Liver (tissue), 9 donors: ENCODE measurements around the gene FADS6. TPM values are rescaled to one million over a fixed set of nuclear protein-coding genes. Genes with fewer than 3 reads are reported as not detected.
A peak's percentile ranks its signal among the peaks of the same experiment; 100 is the strongest.

ENCODE experiments used
- DNase-seq: peaks from one replicate; pipeline ENCODE4 v3.0.0-alpha.2; 2017; ENCODE audit warnings: low spot score
- H3K27ac ChIP-seq, 2 donors: one replicate each; pipeline ENCODE4 v1.7.0; 2013; ENCODE audit warnings: inconsistent platforms in 2 of 2, low read length in 2 of 2, control low read depth in 1 of 2, low read depth in 1 of 2, mild to moderate bottlenecking in 1 of 2
- H3K27me3 ChIP-seq, 4 donors: one replicate each; pipeline versions ENCODE4 v1.6.1 to v1.7.0; 2013; ENCODE audit warnings: low read length in 3 of 4, inconsistent platforms in 1 of 4, mild to moderate bottlenecking in 1 of 4, moderate library complexity in 1 of 4; ENCODE audit not compliant: control insufficient read depth in 4 of 4, insufficient read depth in 4 of 4
- H3K36me3 ChIP-seq, 4 donors: one replicate each; pipeline versions ENCODE4 v1.6.1 to v1.7.0; 2013; ENCODE audit warnings: low read length in 3 of 4, mild to moderate bottlenecking in 3 of 4, low read depth in 1 of 4, moderate library complexity in 1 of 4; ENCODE audit not compliant: control insufficient read depth in 4 of 4, insufficient read depth in 3 of 4
- H3K4me1 ChIP-seq, 4 donors: one replicate each; pipeline versions ENCODE4 v1.6.1 to v1.7.0; 2013; ENCODE audit warnings: low read length in 3 of 4, mild to moderate bottlenecking in 3 of 4, moderate library complexity in 1 of 4; ENCODE audit not compliant: control insufficient read depth in 4 of 4, insufficient read depth in 4 of 4
- H3K4me3 ChIP-seq, 3 donors: one replicate each; pipeline versions ENCODE4 v1.6.1 to v1.7.0; 2013; ENCODE audit warnings: low read length in 3 of 3, control low read depth in 1 of 3, low read depth in 1 of 3, mild to moderate bottlenecking in 1 of 3
- H3K9ac ChIP-seq, 2 donors: one replicate each; pipeline ENCODE4 v1.7.0; 2013; ENCODE audit warnings: low read length in 2 of 2, mild to moderate bottlenecking in 2 of 2, moderate library complexity in 2 of 2, control low read depth in 1 of 2, low read depth in 1 of 2
- H3K9me3 ChIP-seq, 4 donors: one replicate each; pipeline versions ENCODE4 v1.6.1 to v1.7.0; 2013; ENCODE audit warnings: low read length in 3 of 4; ENCODE audit not compliant: control insufficient read depth in 4 of 4
- EGR1 ChIP-seq, 2 donors: IDR thresholded peaks; 2 replicates each; pipeline ENCODE4 v1.6.1; 2016 to 2018; ENCODE audit warnings: antibody characterized with exemption in 2 of 2, low read depth in 2 of 2
- FOXA1 ChIP-seq: IDR thresholded peaks from 2 replicates; pipeline ENCODE4 v1.6.1; 2016; ENCODE audit warnings: antibody characterized with exemption
- FOXA2 ChIP-seq: IDR thresholded peaks from 2 replicates; pipeline ENCODE4 v1.6.1; 2016; ENCODE audit warnings: antibody characterized with exemption
- HNF4A ChIP-seq, 2 donors: conservative IDR thresholded peaks; 2 replicates each; pipeline ENCODE4 v1.6.1; 2016; ENCODE audit warnings: antibody characterized with exemption in 2 of 2, mild to moderate bottlenecking in 2 of 2
- HNF4G ChIP-seq: IDR thresholded peaks from 2 replicates; pipeline ENCODE4 v1.6.1; 2016; ENCODE audit warnings: antibody characterized with exemption
- JUND ChIP-seq, 2 donors: IDR thresholded peaks; 2 replicates each; pipeline ENCODE4 v1.6.1; 2016; ENCODE audit warnings: antibody characterized with exemption in 2 of 2
- MAX ChIP-seq: IDR thresholded peaks from 2 replicates; pipeline ENCODE4 v1.6.1; 2016; ENCODE audit warnings: antibody characterized with exemption
- NR2F2 ChIP-seq: IDR thresholded peaks from 2 replicates; pipeline ENCODE4 v1.6.1; 2016; ENCODE audit warnings: antibody characterized with exemption
- RAD21 ChIP-seq, 2 donors: IDR thresholded peaks; 2 replicates each; pipeline ENCODE4 v1.6.1; 2016; ENCODE audit warnings: antibody characterized with exemption in 2 of 2, mild to moderate bottlenecking in 2 of 2
- RXRA ChIP-seq, 2 donors: IDR thresholded peaks; 2 replicates each; pipeline ENCODE4 v1.6.1; 2017 to 2018; ENCODE audit warnings: antibody characterized with exemption in 2 of 2, mild to moderate bottlenecking in 1 of 2
- TAF1 ChIP-seq: conservative IDR thresholded peaks from 2 replicates; pipeline ENCODE4 v1.6.1; 2016; ENCODE audit warnings: antibody characterized with exemption, mild to moderate bottlenecking
- WGBS: extraction: QIAGEN DNeasy Blood & Tissue Kit; methylation state at CpG from one replicate; pipeline ENCODE4 v1.1.7; 2013; 5-methylcytosine and 5-hydroxymethylcytosine counted together
- polyA plus RNA-seq, 2 donors: library from polyadenylated mRNA; stranded (reverse) in 1 of 2; unstranded in 1 of 2; fragments of 200-250 nt in 1 of 2; fragments of >200 nt in 1 of 2; fragmentation: Nextera tagmentation in 1 of 2; extraction: Ambion mirVana in 1 of 2; gene quantifications; one replicate each; pipeline versions ENCODE4 v1.2.1 to v1.2.3, GENCODE V29; 2013 to 2015
- total RNA-seq, 2 donors: library from RNA; depleted of rRNA; stranded (reverse); fragments of >200 nt; gene quantifications; one replicate each; pipeline ENCODE4 v1.2.3, GENCODE V29; 2014
- TF ChIP-seq, protein P1 (sequence below): IDR thresholded peaks from 2 replicates; pipeline ENCODE4 v1.6.1; 2016; ENCODE audit warnings: antibody characterized with exemption, mild to moderate bottlenecking
- TF ChIP-seq, protein P2 (sequence below): IDR thresholded peaks from 2 replicates; pipeline ENCODE4 v1.6.1; 2016; ENCODE audit warnings: antibody characterized with exemption
- donor health status: healthy.
- donor health status: healthy.
- donor health status: healthy.
- donor health status: healthy.
- donor health status: healthy.

The FADS6 gene
- total and polyA plus RNA-seq, 4 donors: 2.1 to 7.1 (median 4.2) TPM; not detected in 1

DNA sequence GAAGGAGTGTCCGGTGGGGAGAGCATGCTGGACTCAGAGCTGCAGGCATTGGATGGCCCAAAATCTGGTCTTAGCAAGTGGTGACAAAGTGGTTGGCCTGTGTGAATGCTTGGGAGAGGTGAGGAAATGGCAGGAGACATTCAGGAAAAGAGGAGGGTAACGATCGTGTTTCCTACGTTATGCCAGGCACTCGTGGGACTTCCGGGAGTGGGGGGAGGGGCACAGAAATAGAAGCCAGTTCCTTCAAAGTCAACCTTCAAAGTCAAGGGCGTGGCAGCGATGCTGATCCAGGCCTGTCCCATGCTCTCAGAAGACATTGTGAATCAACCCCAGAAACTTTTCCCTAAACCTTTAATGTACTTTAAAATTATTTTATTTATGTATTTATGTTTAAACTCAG is 46.1 kb upstream of the FADS6 start:
- 49% methylated on average over 8 of the region's 8 CpGs for WGBS
- no peak for DNase-seq
- Histone ChIP-seq H3K9me3 (no peaks in the 10 kb centered on the region), H3K27ac (no peak overlapping the region), H3K9ac (no peak overlapping the region), H3K27me3 (peaks cover 2 to 8% (median 5%) of the 10 kb centered on the region in 4 donors), H3K36me3 (no peaks in the 10 kb centered on the region), H3K4me1 (peaks cover 0 to 7% (median 2%) of the 10 kb centered on the region in 4 donors), H3K4me3 (no peak overlapping the region)
- no peak for TF ChIP-seq FOXA1
- TF ChIP-seq RXRA (IDR thresholded peaks at IDR 0.05): no peak

- TF ChIP-seq HNF4G: no peak
- no peak for TF ChIP-seq TAF1
- no peak for TF ChIP-seq JUND (IDR thresholded peaks at IDR 0.05)
- TF ChIP-seq HNF4A (conservative IDR thresholded peaks at IDR 0.05): peak; percentile 6 to 10
- Histone ChIP-seq H3K27ac (no peak overlapping the region), H3K4me3 (no peak overlapping the region), H3K9me3 (no peaks in the 10 kb centered on the region), H3K4me1 (peaks cover 0 to 7% (median 2%) of the 10 kb centered on the region in 4 donors), H3K9ac (no peak overlapping the region), H3K27me3 (peaks cover 2 to 8% (median 5%) of the 10 kb centered on the region in 4 donors), H3K36me3 (no peaks in the 10 kb centered on the region)
- 81% methylated on average over 8 of the region's 8 CpGs for whole genome bisulfite sequencing
- DNase-seq: no peak
Measured at GRCh38 chr17:74938194-74938950, 44.9 kb upstream of the FADS6 start.

- Histone ChIP-seq H3K9ac (no peak overlapping the region), H3K27me3 (peaks cover 2 to 12% (median 4%) of the 10 kb centered on the region in 4 donors), H3K4me3 (no peak overlapping the region), H3K4me1 (peaks cover 0 to 7% (median 2%) of the 10 kb centered on the region in 4 donors), H3K9me3 (no peaks in the 10 kb centered on the region), H3K36me3 (no peaks in the 10 kb centered on the region), H3K27ac (no peak overlapping the region)
- no peak for DNase-seq
- no peak for TF ChIP-seq FOXA2
- TF ChIP-seq HNF4G: no peak
- no peak for TF ChIP-seq NR2F2
- no peak for TF ChIP-seq RAD21 (IDR thresholded peaks at IDR 0.05)
- TF ChIP-seq, protein P1, sequence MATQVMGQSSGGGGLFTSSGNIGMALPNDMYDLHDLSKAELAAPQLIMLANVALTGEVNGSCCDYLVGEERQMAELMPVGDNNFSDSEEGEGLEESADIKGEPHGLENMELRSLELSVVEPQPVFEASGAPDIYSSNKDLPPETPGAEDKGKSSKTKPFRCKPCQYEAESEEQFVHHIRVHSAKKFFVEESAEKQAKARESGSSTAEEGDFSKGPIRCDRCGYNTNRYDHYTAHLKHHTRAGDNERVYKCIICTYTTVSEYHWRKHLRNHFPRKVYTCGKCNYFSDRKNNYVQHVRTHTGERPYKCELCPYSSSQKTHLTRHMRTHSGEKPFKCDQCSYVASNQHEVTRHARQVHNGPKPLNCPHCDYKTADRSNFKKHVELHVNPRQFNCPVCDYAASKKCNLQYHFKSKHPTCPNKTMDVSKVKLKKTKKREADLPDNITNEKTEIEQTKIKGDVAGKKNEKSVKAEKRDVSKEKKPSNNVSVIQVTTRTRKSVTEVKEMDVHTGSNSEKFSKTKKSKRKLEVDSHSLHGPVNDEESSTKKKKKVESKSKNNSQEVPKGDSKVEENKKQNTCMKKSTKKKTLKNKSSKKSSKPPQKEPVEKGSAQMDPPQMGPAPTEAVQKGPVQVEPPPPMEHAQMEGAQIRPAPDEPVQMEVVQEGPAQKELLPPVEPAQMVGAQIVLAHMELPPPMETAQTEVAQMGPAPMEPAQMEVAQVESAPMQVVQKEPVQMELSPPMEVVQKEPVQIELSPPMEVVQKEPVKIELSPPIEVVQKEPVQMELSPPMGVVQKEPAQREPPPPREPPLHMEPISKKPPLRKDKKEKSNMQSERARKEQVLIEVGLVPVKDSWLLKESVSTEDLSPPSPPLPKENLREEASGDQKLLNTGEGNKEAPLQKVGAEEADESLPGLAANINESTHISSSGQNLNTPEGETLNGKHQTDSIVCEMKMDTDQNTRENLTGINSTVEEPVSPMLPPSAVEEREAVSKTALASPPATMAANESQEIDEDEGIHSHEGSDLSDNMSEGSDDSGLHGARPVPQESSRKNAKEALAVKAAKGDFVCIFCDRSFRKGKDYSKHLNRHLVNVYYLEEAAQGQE: peak; percentile 94
- no peak for TF ChIP-seq JUND (IDR thresholded peaks at IDR 0.05)
- no peak for TF ChIP-seq MAX
- TF ChIP-seq EGR1 (IDR thresholded peaks at IDR 0.05; ENCODE audit: low read depth in 2 of 2): no peak
- TF ChIP-seq, protein P2, sequence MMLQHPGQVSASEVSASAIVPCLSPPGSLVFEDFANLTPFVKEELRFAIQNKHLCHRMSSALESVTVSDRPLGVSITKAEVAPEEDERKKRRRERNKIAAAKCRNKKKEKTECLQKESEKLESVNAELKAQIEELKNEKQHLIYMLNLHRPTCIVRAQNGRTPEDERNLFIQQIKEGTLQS: no peak
- WGBS: 60% methylated on average over 11 of the region's 11 CpGs
Measured at GRCh38 chr17:74937064-74938051, 43.9 kb upstream of the FADS6 start.
